Calu3 (cell line): ENCODE measurements around the gene CLK2. TPM values are rescaled to one million over a fixed set of nuclear protein-coding genes. Genes with fewer than 3 reads are reported as not detected.
"Not testable (repeated sequence)": the region's sequence is repeated elsewhere in the genome, so short reads cannot be mapped to it uniquely, and the experiment has no call there.

Experiments
- BruUV-seq: library from RNA; stranded (reverse); fragments of 400-500 nt; replicated peaks from 2 replicates; lab custom pipeline; 2021; lab: Mats Ljungman, UMichigan
- CTCF ChIA-PET: fragments of 300-600 bp; sonication (Branson Sonifier 250); formaldehyde crosslinking; loops from one replicate; lab custom pipeline; 2022; ENCODE audit warnings: antibody characterized with exemption; lab: Charles Lee
- DNase-seq: peaks from one replicate; pipeline ENCODE4 v3.0.0; 2022
- H3K27ac Mint-ChIP-seq: one replicate; pipeline ENCODE4 v1.8.0; 2022; ENCODE audit warnings: mixed read lengths; ENCODE audit not compliant: unreplicated experiment
- H3K27me3 Mint-ChIP-seq: one replicate; pipeline ENCODE4 v1.8.0; 2022; ENCODE audit warnings: mixed read lengths; ENCODE audit not compliant: unreplicated experiment
- H3K36me3 Mint-ChIP-seq: one replicate; pipeline ENCODE4 v1.8.0; 2022; ENCODE audit warnings: mild to moderate bottlenecking, moderate library complexity, mixed read lengths; ENCODE audit not compliant: insufficient read depth, unreplicated experiment
- H3K4me1 Mint-ChIP-seq: one replicate; pipeline ENCODE4 v1.8.0; 2022; ENCODE audit warnings: mild to moderate bottlenecking, low read depth, mixed read lengths; ENCODE audit not compliant: unreplicated experiment
- H3K4me3 Mint-ChIP-seq: one replicate; pipeline ENCODE4 v1.8.0; 2022; ENCODE audit warnings: mild to moderate bottlenecking, low read depth, moderate library complexity, mixed read lengths; ENCODE audit not compliant: unreplicated experiment
- H3K9me3 Mint-ChIP-seq: one replicate; pipeline ENCODE4 v1.8.0; 2022; ENCODE audit warnings: low read depth, mixed read lengths; ENCODE audit not compliant: unreplicated experiment
- intact Hi-C: fragments of 100-400 bp; cut with micrococcal nuclease; formaldehyde crosslinking; loops from one replicate; pipeline ENCODE4 v1.10.0; 2022; ENCODE audit not compliant: unreplicated experiment
- total RNA-seq: library from RNA; stranded (reverse); gene quantifications from 2 replicates; pipeline ENCODE4 v1.2.3, GENCODE V29; 2022
- TF ChIP-seq, protein P1 (sequence below): fragments of 200-600 bp; IDR thresholded peaks from one replicate; pipeline ENCODE4 v1.8.0; 2022; ENCODE audit warnings: antibody characterized with exemption; ENCODE audit not compliant: unreplicated experiment

The CLK2 gene
- total RNA-seq, 1 experiment from 2014 or later: 78.5 TPM

DNA sequence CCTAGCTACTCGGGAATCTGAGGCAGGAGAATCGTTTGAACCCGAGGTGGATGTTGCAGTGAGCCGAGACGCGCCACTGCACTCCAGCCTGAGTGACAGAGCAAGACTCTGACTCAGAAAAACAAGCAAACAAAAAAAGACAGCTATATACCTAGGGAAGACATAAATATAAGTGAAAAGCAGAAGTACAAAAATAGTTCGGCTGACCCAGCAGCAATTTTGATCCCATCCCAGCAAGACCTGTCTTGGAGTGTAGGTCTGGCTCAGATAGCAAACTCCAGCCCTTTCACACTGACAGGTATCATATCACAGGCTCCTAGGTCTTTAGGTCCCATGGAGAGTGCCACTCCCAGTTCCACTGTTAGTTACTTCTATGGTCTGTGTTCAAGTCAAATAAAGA lies 50.3 kb downstream of the CLK2 start:
- Mint-ChIP-seq H3K27ac (peak overlapping the region; percentile 60), H3K36me3 (peaks cover 25% of the 10 kb centered on the region), H3K4me1 (peaks cover 18% of the 10 kb centered on the region), H3K9me3 (no peaks in the 10 kb centered on the region), H3K27me3 (no peaks in the 10 kb centered on the region), H3K4me3 (no peak overlapping the region)
- intact Hi-C loops: no loop called here
- DNase-seq: no peak
- CTCF ChIA-PET: interaction anchor here (0.6 kb wide), 1 partner anchor 195 kb away, joined by 4 read pairs; no protein-coding TSS in a partner anchor
- BruUV-seq: no TSS peak
- TF ChIP-seq, protein P1, sequence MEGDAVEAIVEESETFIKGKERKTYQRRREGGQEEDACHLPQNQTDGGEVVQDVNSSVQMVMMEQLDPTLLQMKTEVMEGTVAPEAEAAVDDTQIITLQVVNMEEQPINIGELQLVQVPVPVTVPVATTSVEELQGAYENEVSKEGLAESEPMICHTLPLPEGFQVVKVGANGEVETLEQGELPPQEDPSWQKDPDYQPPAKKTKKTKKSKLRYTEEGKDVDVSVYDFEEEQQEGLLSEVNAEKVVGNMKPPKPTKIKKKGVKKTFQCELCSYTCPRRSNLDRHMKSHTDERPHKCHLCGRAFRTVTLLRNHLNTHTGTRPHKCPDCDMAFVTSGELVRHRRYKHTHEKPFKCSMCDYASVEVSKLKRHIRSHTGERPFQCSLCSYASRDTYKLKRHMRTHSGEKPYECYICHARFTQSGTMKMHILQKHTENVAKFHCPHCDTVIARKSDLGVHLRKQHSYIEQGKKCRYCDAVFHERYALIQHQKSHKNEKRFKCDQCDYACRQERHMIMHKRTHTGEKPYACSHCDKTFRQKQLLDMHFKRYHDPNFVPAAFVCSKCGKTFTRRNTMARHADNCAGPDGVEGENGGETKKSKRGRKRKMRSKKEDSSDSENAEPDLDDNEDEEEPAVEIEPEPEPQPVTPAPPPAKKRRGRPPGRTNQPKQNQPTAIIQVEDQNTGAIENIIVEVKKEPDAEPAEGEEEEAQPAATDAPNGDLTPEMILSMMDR: no peak

DNA sequence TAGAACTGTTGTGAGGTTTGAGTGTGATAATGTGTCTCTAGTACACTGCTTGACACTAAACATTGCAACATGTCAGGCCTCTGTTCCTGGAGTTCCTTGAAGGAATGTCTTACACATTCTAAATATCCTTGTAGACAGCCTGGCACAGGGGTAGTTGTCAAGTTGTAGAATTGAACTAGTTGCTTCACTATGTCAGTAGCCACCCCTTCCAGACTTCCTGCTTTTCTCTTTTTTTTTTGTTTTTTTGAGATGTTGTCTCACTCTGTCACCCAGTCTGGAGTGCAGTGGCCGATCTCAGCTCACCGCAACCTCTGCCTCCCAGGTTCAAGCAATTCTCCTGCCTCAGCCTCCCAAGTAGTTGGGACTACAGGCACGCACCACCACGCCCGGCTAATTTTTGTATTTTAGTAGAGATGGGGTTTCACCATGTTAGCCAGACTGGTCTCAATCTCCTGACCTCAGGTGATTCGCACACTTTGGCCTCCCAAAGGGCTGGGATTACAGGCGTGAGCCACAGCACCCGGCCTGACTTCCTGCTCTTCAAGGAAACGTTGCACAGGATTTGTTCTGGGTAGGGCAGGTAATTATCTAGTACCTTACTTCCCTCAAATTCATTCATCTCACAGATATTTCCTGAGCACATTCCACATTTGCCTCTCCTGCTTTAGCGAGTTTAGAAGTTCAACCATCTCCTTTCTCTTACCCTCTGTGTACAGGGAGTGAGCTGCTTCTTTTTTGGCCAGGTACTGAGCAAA lies 52.9 kb downstream of the CLK2 start:
- not testable (repeated sequence) for H3K27ac Mint-ChIP-seq, H3K36me3 Mint-ChIP-seq, DNase-seq

DNA sequence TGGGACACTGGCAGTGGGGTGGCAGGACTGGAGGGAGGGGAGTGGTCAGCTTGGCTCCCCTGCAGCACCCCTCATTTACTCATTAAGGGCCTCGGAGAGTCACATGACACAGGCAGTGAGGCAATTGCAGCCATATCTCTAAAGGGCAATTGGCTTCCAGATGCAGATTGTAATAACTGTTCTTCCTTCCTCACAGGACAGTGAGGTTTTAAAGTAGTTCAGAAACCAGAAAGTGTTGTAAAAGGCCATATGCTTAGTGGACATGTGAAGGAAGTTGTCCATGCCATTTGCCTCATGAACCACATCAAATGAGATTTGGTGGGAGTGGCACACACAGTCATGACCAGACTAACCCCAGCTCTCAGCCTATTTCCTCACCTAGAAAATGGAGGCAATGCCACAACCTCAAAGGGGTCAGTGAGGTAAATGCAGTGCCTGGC lies 53.7 kb downstream of the CLK2 start:
- CTCF ChIA-PET: no interaction called here
- TF ChIP-seq, protein P1: no peak
- H3K36me3 Mint-ChIP-seq: peaks cover 3% of the 10 kb centered on the region
- no peak overlapping the region for H3K4me3 Mint-ChIP-seq
- no TSS peak for BruUV-seq
- no peak overlapping the region for H3K27ac Mint-ChIP-seq
- no peaks in the 10 kb centered on the region for H3K9me3 Mint-ChIP-seq
- peaks cover 7% of the 10 kb centered on the region for H3K4me1 Mint-ChIP-seq
- intact Hi-C loops: no loop called here
- H3K27me3 Mint-ChIP-seq: no peaks in the 10 kb centered on the region
- DNase-seq: no peak

More for the DNA sequence above, 52.9 kb downstream of the CLK2 start:
- H3K4me1 Mint-ChIP-seq, intact Hi-C loops, H3K27me3 Mint-ChIP-seq, H3K4me3 Mint-ChIP-seq, BruUV-seq, H3K9me3 Mint-ChIP-seq: not testable (repeated sequence)
- CTCF ChIA-PET: interaction anchor here (0.7 to 1.2 kb wide), 3 partner anchors 13 to 47 kb away, joined by 3 to 4 read pairs (median 3); partner anchors contain the start of gene KRTCAP2

DNA sequence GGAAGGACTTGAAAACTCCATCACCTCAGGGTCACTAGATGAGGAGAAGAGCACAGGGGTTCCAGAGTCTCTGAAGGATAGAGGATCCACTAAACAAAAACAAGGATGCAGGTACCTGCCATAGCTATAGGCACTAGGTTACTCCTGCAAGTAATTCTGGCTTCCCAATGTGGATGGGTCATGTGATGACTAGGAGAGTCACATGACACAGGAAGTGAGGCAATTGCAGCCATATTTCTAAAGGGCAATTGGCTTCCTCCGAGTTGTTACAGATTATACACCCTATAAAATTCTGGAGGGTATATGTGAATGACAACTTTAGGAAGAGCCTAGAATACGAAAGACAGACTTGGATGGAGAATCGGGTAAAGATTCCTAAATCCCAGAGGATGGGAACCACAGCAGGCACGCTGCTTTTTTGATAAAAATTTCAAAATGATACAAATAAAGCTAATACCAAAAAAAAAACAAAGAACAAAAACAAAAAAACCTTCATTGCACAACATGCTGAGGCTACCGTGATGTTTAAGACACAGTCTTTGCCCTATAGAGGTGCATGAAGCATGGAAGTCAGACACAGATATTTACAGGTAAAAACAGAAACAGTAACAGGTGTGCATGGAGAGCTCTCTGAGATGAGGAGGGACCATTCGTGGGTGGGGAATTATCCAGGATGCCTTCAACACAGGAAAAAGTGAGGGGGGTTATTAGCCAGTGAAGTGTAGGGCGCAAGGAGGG lies 54.3 kb downstream of the CLK2 start:
- Mint-ChIP-seq H3K9me3 (no peaks in the 10 kb centered on the region), H3K4me3 (no peak overlapping the region), H3K4me1 (peaks cover 7% of the 10 kb centered on the region), H3K27me3 (no peaks in the 10 kb centered on the region), H3K27ac (no peak overlapping the region), H3K36me3 (peaks cover 3% of the 10 kb centered on the region)
- TF ChIP-seq, protein P1: no peak
- no TSS peak for BruUV-seq
- CTCF ChIA-PET: no interaction called here
- no peak for DNase-seq
- intact Hi-C loops: no loop called here

DNA sequence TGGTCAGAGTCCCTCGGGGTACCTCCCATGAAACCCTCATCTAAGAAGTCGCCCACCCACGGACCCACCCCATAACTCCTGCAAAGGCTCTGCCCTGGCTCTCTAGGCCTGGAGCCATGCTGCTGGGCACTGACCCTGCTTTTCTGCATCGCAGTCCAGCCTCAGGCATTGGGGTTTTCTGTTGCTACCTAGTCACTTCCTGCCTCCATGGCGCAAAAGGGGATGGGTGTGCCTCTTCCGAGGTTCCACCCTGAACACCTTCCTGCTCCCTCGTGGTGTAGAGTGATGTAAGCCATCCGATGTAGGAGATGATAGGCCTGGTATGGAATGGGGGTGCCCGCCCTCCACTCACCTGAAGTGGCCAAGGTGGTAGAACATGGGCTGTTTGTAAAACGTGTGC lies 58.6 kb downstream of the CLK2 start:
- H3K9me3 Mint-ChIP-seq, DNase-seq, H3K4me1 Mint-ChIP-seq, BruUV-seq, H3K27me3 Mint-ChIP-seq, CTCF ChIA-PET, H3K27ac Mint-ChIP-seq, intact Hi-C loops, H3K36me3 Mint-ChIP-seq, H3K4me3 Mint-ChIP-seq: not testable (repeated sequence)
